Fibroblast of lung (primary cell): ENCODE measurements around the gene EFNA5. TPM values are rescaled to one million over a fixed set of nuclear protein-coding genes. Genes with fewer than 3 reads are reported as not detected.

ENCODE experiments used
- DNase-seq, 2 donors: peaks; one replicate each; pipeline versions ENCODE4 v3.0.0 to v3.0.0-alpha.2; 2010; ENCODE audit warnings: low read depth in 2 of 2
- H2AFZ ChIP-seq: 2 replicates; pipeline ENCODE4 v1.5.1; 2012; ENCODE audit warnings: low read length, control low read depth, inconsistent platforms
- H3K27ac ChIP-seq: 2 replicates; pipeline ENCODE4 v1.5.1; 2011; ENCODE audit warnings: low read length, control low read depth; ENCODE audit not compliant: insufficient read depth
- H3K27me3 ChIP-seq: 2 replicates; pipeline ENCODE4 v1.5.1; 2011; ENCODE audit warnings: mild to moderate bottlenecking, low read length; ENCODE audit not compliant: control insufficient read depth, insufficient read depth
- H3K36me3 ChIP-seq: 2 replicates; pipeline ENCODE4 v1.5.1; 2011; ENCODE audit warnings: low read length; ENCODE audit not compliant: control insufficient read depth, insufficient read depth
- H3K4me1 ChIP-seq: 2 replicates; pipeline ENCODE4 v1.5.1; 2011; ENCODE audit warnings: low read length; ENCODE audit not compliant: control insufficient read depth, insufficient read depth; ENCODE audit errors: extremely low read depth
- H3K4me2 ChIP-seq: 2 replicates; pipeline ENCODE4 v1.5.1; 2011; ENCODE audit warnings: low read length, control low read depth; ENCODE audit not compliant: insufficient read depth; ENCODE audit errors: extremely low read depth
- H3K4me3 ChIP-seq, 4 experiments: fragments of 200-600 bp in 1 of 4; sonication (generic) in 1 of 4; replicated peaks in 1 of 4; 2 replicates each; pipeline ENCODE4 v1.5.1; 2011 to 2016; ENCODE audit warnings: low read length in 4 of 4, low read depth in 3 of 4, mild to moderate bottlenecking in 3 of 4, control low read depth in 2 of 4, inconsistent platforms in 1 of 4, mixed read lengths in 1 of 4; ENCODE audit not compliant: insufficient read depth in 1 of 4; ENCODE audit errors: control extremely low read depth in 1 of 4
- H3K79me2 ChIP-seq: 2 replicates; pipeline ENCODE4 v1.5.1; 2012; ENCODE audit warnings: mild to moderate bottlenecking, low read length, inconsistent platforms; ENCODE audit not compliant: control insufficient read depth, insufficient read depth
- H3K9ac ChIP-seq: 2 replicates; pipeline ENCODE4 v1.5.1; 2011; ENCODE audit warnings: mild to moderate bottlenecking, low read length, control low read depth; ENCODE audit not compliant: insufficient read depth
- H3K9me3 ChIP-seq: 2 replicates; pipeline ENCODE4 v1.5.1; 2012; ENCODE audit warnings: low read depth, low read length; ENCODE audit not compliant: control insufficient read depth, insufficient read depth
- H4K20me1 ChIP-seq: 2 replicates; pipeline ENCODE4 v1.5.1; 2011; ENCODE audit warnings: low read length; ENCODE audit not compliant: control insufficient read depth, insufficient read depth; ENCODE audit errors: extremely low read depth
- EZH2 ChIP-seq: IDR thresholded peaks from 2 replicates; pipeline ENCODE4 v1.5.1; 2012; ENCODE audit warnings: low read length, control low read depth, mild to moderate bottlenecking; ENCODE audit errors: missing control alignments
- polyA plus RNA-seq, 2 donors: library from polyadenylated mRNA; depleted of rRNA in 1 of 2; stranded (reverse) in 1 of 2; unstranded in 1 of 2; fragments of >200 nt; gene quantifications; 2 replicates each; pipeline ENCODE4 v1.2.1, GENCODE V29; 2011 to 2012; ENCODE audit warnings: missing spikeins in 1 of 2
- total RNA-seq: library from RNA; depleted of rRNA; stranded (reverse); fragments of >200 nt; gene quantifications from 2 replicates; pipeline ENCODE4 v1.2.1, GENCODE V29; 2014
- TF ChIP-seq, protein P1 (sequence below), 2 donors: IDR thresholded peaks in 1 of 2; conservative IDR thresholded peaks in 1 of 2; 1 replicate in 1 of 2; 2 replicates in 1 of 2; pipeline ENCODE4 v1.5.1; 2011 to 2012; ENCODE audit warnings: low read length in 2 of 2, control low read depth in 1 of 2, inconsistent platforms in 1 of 2, low read depth in 1 of 2, mild to moderate bottlenecking in 1 of 2

EFNA5 gene
- total and polyA plus RNA-seq, 2 donors (not counting 1 experiment from before 2014, with no cell fraction given): 3.5 to 3.7 TPM

DNA sequence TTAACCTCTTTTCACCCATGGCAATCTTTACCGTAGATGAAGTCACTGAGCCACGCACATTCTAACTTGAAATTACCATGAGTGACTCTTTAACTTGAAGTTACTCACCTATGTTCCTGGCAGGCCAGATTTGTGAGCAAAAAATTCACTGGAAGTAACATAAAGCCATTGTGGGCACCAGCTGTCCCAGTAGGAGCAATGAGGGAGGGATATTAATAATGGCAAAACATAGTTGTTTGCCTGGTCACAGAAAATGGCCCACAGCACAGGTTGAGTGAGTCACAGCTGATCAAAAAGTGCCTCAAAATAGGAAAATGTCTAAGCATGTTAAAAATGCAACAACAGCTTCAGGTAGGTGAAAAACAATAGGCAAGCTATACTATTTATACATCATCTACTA is 146.6 kb downstream of the EFNA5 start:
- no peaks in the 10 kb centered on the region for H3K9me3 ChIP-seq
- H3K4me3 ChIP-seq: no peak overlapping the region
- H4K20me1 ChIP-seq: peaks cover 1% of the 10 kb centered on the region
- H3K27ac ChIP-seq: no peak overlapping the region
- no peak overlapping the region for H3K4me2 ChIP-seq
- no peaks in the 10 kb centered on the region for H3K36me3 ChIP-seq
- H2AFZ ChIP-seq: no peak overlapping the region
- no peak for DNase-seq
- H3K9ac ChIP-seq: no peak overlapping the region
- peaks cover 4% of the 10 kb centered on the region for H3K4me1 ChIP-seq
- no peaks in the 10 kb centered on the region for H3K27me3 ChIP-seq
- H3K79me2 ChIP-seq: no peaks in the 10 kb centered on the region
- TF ChIP-seq, protein P1, sequence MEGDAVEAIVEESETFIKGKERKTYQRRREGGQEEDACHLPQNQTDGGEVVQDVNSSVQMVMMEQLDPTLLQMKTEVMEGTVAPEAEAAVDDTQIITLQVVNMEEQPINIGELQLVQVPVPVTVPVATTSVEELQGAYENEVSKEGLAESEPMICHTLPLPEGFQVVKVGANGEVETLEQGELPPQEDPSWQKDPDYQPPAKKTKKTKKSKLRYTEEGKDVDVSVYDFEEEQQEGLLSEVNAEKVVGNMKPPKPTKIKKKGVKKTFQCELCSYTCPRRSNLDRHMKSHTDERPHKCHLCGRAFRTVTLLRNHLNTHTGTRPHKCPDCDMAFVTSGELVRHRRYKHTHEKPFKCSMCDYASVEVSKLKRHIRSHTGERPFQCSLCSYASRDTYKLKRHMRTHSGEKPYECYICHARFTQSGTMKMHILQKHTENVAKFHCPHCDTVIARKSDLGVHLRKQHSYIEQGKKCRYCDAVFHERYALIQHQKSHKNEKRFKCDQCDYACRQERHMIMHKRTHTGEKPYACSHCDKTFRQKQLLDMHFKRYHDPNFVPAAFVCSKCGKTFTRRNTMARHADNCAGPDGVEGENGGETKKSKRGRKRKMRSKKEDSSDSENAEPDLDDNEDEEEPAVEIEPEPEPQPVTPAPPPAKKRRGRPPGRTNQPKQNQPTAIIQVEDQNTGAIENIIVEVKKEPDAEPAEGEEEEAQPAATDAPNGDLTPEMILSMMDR (conservative IDR thresholded peaks at IDR 0.05 in 1 of 2, IDR thresholded peaks at IDR 0.05 in 1 of 2; ENCODE audit: low read depth in 1 of 2, low read length in 2 of 2): no peak
- no peak for TF ChIP-seq EZH2

DNA sequence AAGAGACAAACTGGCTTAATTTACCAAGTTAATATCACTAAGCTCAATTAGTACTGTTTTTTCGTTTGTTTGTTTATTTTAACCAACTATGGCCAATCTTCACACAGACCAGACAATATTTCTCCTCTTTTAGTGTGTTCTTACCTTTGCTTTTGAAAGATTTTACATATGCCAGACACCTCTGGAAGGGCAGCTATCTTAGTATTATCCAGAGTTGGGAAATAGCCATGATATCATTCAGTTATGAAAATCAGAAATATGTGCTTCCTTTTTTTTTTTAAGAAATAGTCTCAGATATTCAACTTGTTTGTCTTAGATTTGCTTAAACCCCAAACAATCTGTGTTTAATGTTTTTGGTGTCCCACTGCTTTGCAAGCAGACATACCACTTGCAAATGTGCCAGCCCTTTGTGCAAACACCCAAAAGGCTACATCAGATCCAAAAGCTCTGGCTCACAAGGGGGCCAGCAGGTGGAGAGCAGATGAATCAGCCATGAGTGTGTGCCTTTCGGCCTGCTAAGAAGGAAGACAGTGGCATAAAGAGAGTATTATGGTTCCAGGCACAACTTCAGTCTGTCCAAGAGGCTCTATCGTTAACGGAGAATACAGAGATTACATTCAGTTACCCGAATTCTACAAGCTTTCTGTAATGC is 147.6 kb downstream of the EFNA5 start:
- Histone ChIP-seq H2AFZ (no peak overlapping the region), H3K9ac (no peak overlapping the region), H3K9me3 (no peaks in the 10 kb centered on the region), H3K27ac (no peak overlapping the region), H3K27me3 (no peaks in the 10 kb centered on the region), H4K20me1 (peaks cover 1% of the 10 kb centered on the region), H3K4me3 (no peak overlapping the region), H3K4me1 (peaks cover 4% of the 10 kb centered on the region), H3K79me2 (no peaks in the 10 kb centered on the region), H3K4me2 (no peak overlapping the region), H3K36me3 (no peaks in the 10 kb centered on the region)
- TF ChIP-seq, protein P1 (conservative IDR thresholded peaks at IDR 0.05 in 1 of 2, IDR thresholded peaks at IDR 0.05 in 1 of 2; ENCODE audit: low read depth in 1 of 2, low read length in 2 of 2): no peak
- no peak for TF ChIP-seq EZH2
- DNase-seq: no peak

DNA sequence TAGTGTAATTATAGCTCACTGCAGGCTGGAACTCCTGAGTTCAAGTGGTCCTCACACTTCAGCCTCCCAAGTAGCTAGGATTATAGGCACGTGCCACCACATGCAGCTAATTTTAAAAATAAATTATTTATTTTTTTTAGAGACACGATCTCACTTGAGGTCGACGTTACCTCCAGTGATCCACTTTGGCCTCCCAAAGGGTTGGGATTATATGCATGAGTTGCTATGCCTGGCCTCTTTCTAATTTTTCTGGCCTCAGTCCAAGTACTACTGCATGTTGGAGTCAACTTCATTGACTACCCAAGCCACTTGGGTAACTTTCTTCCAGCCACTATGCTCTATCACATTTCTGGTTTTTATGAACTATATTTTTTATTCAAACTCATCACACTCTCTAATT is 148.3 kb downstream of the EFNA5 start:
- Histone ChIP-seq H3K36me3 (no peaks in the 10 kb centered on the region), H3K9ac (no peak overlapping the region), H3K9me3 (no peaks in the 10 kb centered on the region), H3K79me2 (no peaks in the 10 kb centered on the region), H3K4me3 (no peak overlapping the region), H3K4me1 (peaks cover 4% of the 10 kb centered on the region), H3K4me2 (no peak overlapping the region), H3K27ac (no peak overlapping the region), H3K27me3 (no peaks in the 10 kb centered on the region), H4K20me1 (no peaks in the 10 kb centered on the region), H2AFZ (no peak overlapping the region)
- TF ChIP-seq, protein P1 (conservative IDR thresholded peaks at IDR 0.05 in 1 of 2, IDR thresholded peaks at IDR 0.05 in 1 of 2; ENCODE audit: low read depth in 1 of 2, low read length in 2 of 2): no peak
- TF ChIP-seq EZH2: no peak
- no peak for DNase-seq
